HepG2 (cell line): Measurements from ENCODE around the gene BICDL2. TPM values are rescaled to one million over a fixed set of nuclear protein-coding genes. Genes with fewer than 3 reads are reported as not detected.

Experiments used
- FOXA3 ChIP-seq: IDR thresholded peaks from 2 replicates; pipeline ENCODE4 v1.6.1; 2016; ENCODE audit warnings: missing genetic modification reagents, missing compliant biosample characterization
- MTA1 ChIP-seq: sonication (generic); formaldehyde crosslinking; IDR thresholded peaks from 2 replicates; pipeline ENCODE4 v1.4.0; 2020; ENCODE audit warnings: missing genetic modification reagents, mild to moderate bottlenecking, borderline replicate concordance
- SAP130 ChIP-seq: IDR thresholded peaks from 2 replicates; pipeline ENCODE4 v1.6.1; 2016; ENCODE audit warnings: low read depth
- SIX4 ChIP-seq: sonication (generic); formaldehyde crosslinking; IDR thresholded peaks from 2 replicates; pipeline ENCODE4 v1.4.0; 2020; ENCODE audit warnings: missing genetic modification reagents
- SNAPC2 ChIP-seq: sonication (generic); formaldehyde crosslinking; IDR thresholded peaks from 2 replicates; pipeline ENCODE4 v1.8.1; 2022; ENCODE audit warnings: mild to moderate bottlenecking, missing genetic modification reagents
- SP2 ChIP-seq: sonication (generic); formaldehyde crosslinking; IDR thresholded peaks from 2 replicates; pipeline ENCODE4 v1.5.1; 2020; ENCODE audit warnings: mild to moderate bottlenecking, missing genetic modification reagents
- THYN1 ChIP-seq: sonication (generic); formaldehyde crosslinking; IDR thresholded peaks from 2 replicates; pipeline ENCODE4 v1.8.1; 2023; ENCODE audit warnings: low read depth, mild to moderate bottlenecking, moderate library complexity, missing genetic modification reagents, borderline replicate concordance
- ZBTB7B ChIP-seq: sonication (generic); formaldehyde crosslinking; IDR thresholded peaks from 2 replicates; pipeline ENCODE4 v1.4.0; 2020; ENCODE audit warnings: missing genetic modification reagents
- ZFAT ChIP-seq: sonication (generic); formaldehyde crosslinking; conservative IDR thresholded peaks from 2 replicates; pipeline ENCODE4 v1.8.1; 2023; ENCODE audit warnings: missing genetic modification reagents, inconsistent platforms
- ZNF296 ChIP-seq: sonication (generic); formaldehyde crosslinking; conservative IDR thresholded peaks from 2 replicates; pipeline ENCODE4 v1.5.0; 2020; ENCODE audit warnings: mild to moderate bottlenecking, missing genetic modification reagents
- ZNF350 ChIP-seq: sonication (generic); formaldehyde crosslinking; IDR thresholded peaks from 2 replicates; pipeline ENCODE4 v1.4.0; 2020; ENCODE audit warnings: mild to moderate bottlenecking, low read depth, missing genetic modification reagents, borderline replicate concordance
- ZNF563 ChIP-seq: sonication (generic); formaldehyde crosslinking; IDR thresholded peaks from 2 replicates; pipeline ENCODE4 v1.8.0; 2022; ENCODE audit warnings: mild to moderate bottlenecking, moderate library complexity, missing genetic modification reagents
- ZNF619 ChIP-seq: sonication (generic); formaldehyde crosslinking; IDR thresholded peaks from 2 replicates; pipeline ENCODE4 v1.4.0; 2020; ENCODE audit warnings: mild to moderate bottlenecking, missing genetic modification reagents
- ZNF878 ChIP-seq: sonication (generic); formaldehyde crosslinking; IDR thresholded peaks from 2 replicates; pipeline ENCODE4 v1.8.1; 2023; ENCODE audit warnings: mild to moderate bottlenecking, missing genetic modification reagents, moderate library complexity
- polyA plus RNA-seq, 8 experiments: library from polyadenylated mRNA; depleted of rRNA in 3 of 8; stranded (reverse) in 7 of 8; unstranded in 1 of 8; fragments of >200 nt; fragmentation: Illumina TruSeq in 4 of 8; extraction: Trizol in 4 of 8; gene quantifications; 2 replicates each; pipeline versions ENCODE4 v1.2.1 to v1.2.3, GENCODE V29; 2011 to 2016; ENCODE audit warnings: low read depth in 4 of 8, missing spikeins in 1 of 8, mixed read lengths in 1 of 8; ENCODE audit not compliant: insufficient read depth in 1 of 8
- total RNA-seq, 5 experiments: library from RNA; depleted of rRNA; stranded (reverse); fragments of >200 nt; fragmentation: Illumina TruSeq; extraction: Trizol; gene quantifications; 2 replicates each; pipeline ENCODE4 v1.2.3, GENCODE V29; 2016; ENCODE audit warnings: low read depth in 1 of 5
- TF ChIP-seq, protein P1 (sequence below): sonication (generic); formaldehyde crosslinking; IDR thresholded peaks from 2 replicates; pipeline ENCODE4 v1.4.0; 2020; ENCODE audit warnings: missing genetic modification reagents, borderline replicate concordance
- TF ChIP-seq, protein P2 (sequence below): sonication (generic); formaldehyde crosslinking; IDR thresholded peaks from 2 replicates; pipeline ENCODE4 v1.5.0; 2020; ENCODE audit warnings: missing genetic modification reagents
- TF ChIP-seq, protein P3 (sequence below): sonication (generic); formaldehyde crosslinking; IDR thresholded peaks from 2 replicates; pipeline ENCODE4 v1.4.0; 2020; ENCODE audit warnings: missing genetic modification reagents; ENCODE audit errors: not compliant biosample characterization
- TF ChIP-seq, protein P4 (sequence below): sonication (generic); formaldehyde crosslinking; IDR thresholded peaks from 2 replicates; pipeline ENCODE4 v1.5.0; 2020; ENCODE audit warnings: mild to moderate bottlenecking, missing genetic modification reagents, borderline replicate concordance

Gene BICDL2
- total and polyA plus RNA-seq, 2 of the 13 experiments (the other 11 are each of a cell fraction or from before 2014, with no cell fraction given): 0.12 TPM; not detected in 1

DNA sequence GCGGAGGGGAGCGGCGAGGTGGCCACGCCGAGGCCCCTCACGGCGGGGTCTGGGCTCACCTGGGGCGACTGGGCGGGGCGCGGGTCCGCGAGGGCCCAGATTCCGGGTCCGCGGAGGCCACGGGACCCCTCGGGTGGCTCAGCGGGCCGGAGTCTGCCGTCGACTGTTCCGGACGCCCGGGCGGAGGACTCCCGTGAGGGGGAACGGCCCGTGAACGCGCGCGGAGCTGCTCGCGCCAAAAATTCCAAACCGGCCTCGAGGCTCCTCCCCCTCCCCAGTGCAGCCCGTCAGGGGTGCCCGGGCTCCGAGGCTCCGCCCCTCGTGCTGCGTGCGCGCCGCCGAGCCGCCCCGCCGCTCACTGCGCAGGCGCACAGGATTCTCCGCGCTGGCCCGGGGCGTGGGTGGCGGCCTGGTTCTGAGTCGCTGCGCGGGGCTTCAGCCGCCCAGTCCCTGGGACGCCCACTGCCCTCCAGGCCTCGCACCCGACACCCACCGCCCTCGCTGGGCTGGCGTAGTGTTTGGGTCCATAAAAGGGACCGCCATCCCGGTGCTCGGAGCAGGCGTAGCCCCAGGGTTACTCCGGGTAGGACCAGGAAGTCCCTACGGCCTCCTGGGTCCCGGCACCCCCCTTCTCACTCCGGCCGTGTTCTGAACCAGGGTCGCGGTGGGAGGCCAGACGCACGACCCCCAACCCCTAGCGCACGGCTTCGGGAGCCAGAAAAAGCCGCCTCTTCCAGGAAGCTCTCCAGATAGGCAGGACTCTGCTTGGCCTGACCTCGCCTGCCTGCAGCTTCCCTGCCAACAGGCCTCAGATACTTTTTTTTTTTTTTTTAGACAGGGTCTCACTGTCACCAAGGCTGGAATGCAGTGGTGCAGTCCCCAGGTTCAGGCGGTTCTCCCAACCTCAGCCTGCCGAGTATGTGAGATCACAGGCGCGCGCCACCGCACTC is 56.2 kb downstream of the BICDL2 start, which contains the start of gene PKMYT1 (continued):
- TF ChIP-seq, protein P1, sequence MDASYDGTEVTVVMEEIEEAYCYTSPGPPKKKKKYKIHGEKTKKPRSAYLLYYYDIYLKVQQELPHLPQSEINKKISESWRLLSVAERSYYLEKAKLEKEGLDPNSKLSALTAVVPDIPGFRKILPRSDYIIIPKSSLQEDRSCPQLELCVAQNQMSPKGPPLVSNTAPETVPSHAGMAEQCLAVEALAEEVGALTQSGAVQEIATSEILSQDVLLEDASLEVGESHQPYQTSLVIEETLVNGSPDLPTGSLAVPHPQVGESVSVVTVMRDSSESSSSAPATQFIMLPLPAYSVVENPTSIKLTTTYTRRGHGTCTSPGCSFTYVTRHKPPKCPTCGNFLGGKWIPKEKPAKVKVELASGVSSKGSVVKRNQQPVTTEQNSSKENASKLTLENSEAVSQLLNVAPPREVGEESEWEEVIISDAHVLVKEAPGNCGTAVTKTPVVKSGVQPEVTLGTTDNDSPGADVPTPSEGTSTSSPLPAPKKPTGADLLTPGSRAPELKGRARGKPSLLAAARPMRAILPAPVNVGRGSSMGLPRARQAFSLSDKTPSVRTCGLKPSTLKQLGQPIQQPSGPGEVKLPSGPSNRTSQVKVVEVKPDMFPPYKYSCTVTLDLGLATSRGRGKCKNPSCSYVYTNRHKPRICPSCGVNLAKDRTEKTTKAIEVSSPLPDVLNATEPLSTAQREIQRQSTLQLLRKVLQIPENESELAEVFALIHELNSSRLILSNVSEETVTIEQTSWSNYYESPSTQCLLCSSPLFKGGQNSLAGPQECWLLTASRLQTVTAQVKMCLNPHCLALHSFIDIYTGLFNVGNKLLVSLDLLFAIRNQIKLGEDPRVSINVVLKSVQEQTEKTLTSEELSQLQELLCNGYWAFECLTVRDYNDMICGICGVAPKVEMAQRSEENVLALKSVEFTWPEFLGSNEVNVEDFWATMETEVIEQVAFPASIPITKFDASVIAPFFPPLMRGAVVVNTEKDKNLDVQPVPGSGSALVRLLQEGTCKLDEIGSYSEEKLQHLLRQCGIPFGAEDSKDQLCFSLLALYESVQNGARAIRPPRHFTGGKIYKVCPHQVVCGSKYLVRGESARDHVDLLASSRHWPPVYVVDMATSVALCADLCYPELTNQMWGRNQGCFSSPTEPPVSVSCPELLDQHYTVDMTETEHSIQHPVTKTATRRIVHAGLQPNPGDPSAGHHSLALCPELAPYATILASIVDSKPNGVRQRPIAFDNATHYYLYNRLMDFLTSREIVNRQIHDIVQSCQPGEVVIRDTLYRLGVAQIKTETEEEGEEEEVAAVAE (CRISPR knock-in tag): 0 out of 2 replicates have a peak, but pooled peaks have one; percentile 31
- no peak for TF ChIP-seq ZNF878 (CRISPR knock-in tag)
- 0 out of 2 replicates have a peak, but pooled peaks have one; percentile 13 for TF ChIP-seq SNAPC2
- no peak for TF ChIP-seq SP2 (CRISPR knock-in tag)
- 0 out of 2 replicates have a peak, but pooled peaks have one; percentile 44 for TF ChIP-seq MTA1
- TF ChIP-seq ZNF563 (CRISPR knock-in tag): no peak
- TF ChIP-seq, protein P2, sequence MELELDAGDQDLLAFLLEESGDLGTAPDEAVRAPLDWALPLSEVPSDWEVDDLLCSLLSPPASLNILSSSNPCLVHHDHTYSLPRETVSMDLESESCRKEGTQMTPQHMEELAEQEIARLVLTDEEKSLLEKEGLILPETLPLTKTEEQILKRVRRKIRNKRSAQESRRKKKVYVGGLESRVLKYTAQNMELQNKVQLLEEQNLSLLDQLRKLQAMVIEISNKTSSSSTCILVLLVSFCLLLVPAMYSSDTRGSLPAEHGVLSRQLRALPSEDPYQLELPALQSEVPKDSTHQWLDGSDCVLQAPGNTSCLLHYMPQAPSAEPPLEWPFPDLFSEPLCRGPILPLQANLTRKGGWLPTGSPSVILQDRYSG (CRISPR knock-in tag): 0 out of 2 replicates have a peak, but pooled peaks have one; percentile 76
- no peak for TF ChIP-seq FOXA3
- no peak for TF ChIP-seq SIX4 (CRISPR knock-in tag)
- TF ChIP-seq ZNF619: peak; percentile 45
- peak; percentile 26; the same call in 1 of the 2 replicates for TF ChIP-seq ZBTB7B (CRISPR knock-in tag)
- TF ChIP-seq ZNF350 (CRISPR knock-in tag): peak; percentile 41; the same call in 1 of the 2 replicates
- TF ChIP-seq, protein P3, sequence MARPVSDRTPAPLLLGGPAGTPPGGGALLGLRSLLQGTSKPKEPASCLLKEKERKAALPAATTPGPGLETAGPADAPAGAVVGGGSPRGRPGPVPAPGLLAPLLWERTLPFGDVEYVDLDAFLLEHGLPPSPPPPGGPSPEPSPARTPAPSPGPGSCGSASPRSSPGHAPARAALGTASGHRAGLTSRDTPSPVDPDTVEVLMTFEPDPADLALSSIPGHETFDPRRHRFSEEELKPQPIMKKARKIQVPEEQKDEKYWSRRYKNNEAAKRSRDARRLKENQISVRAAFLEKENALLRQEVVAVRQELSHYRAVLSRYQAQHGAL (CRISPR knock-in tag): no peak
- TF ChIP-seq ZNF296 (CRISPR knock-in tag): no peak
- peak; percentile 85; the same call in 1 of the 2 replicates for TF ChIP-seq SAP130 (CRISPR knock-in tag)
- no peak for TF ChIP-seq ZFAT (CRISPR knock-in tag)
- TF ChIP-seq THYN1 (CRISPR knock-in tag): no peak
- TF ChIP-seq, protein P4, sequence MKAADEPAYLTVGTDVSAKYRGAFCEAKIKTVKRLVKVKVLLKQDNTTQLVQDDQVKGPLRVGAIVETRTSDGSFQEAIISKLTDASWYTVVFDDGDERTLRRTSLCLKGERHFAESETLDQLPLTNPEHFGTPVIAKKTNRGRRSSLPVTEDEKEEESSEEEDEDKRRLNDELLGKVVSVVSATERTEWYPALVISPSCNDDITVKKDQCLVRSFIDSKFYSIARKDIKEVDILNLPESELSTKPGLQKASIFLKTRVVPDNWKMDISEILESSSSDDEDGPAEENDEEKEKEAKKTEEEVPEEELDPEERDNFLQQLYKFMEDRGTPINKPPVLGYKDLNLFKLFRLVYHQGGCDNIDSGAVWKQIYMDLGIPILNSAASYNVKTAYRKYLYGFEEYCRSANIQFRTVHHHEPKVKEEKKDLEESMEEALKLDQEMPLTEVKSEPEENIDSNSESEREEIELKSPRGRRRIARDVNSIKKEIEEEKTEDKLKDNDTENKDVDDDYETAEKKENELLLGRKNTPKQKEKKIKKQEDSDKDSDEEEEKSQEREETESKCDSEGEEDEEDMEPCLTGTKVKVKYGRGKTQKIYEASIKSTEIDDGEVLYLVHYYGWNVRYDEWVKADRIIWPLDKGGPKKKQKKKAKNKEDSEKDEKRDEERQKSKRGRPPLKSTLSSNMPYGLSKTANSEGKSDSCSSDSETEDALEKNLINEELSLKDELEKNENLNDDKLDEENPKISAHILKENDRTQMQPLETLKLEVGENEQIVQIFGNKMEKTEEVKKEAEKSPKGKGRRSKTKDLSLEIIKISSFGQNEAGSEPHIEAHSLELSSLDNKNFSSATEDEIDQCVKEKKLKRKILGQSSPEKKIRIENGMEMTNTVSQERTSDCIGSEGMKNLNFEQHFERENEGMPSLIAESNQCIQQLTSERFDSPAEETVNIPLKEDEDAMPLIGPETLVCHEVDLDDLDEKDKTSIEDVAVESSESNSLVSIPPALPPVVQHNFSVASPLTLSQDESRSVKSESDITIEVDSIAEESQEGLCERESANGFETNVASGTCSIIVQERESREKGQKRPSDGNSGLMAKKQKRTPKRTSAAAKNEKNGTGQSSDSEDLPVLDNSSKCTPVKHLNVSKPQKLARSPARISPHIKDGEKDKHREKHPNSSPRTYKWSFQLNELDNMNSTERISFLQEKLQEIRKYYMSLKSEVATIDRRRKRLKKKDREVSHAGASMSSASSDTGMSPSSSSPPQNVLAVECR (CRISPR knock-in tag): peak; percentile 95
